NCI-H1417 (cell line): ENCODE measurements around the gene KRTAP10-9.

Experiments used
- DNase-seq, 3 experiments: peaks; one replicate each; lab custom pipeline; 2025; lab: John Stamatoyannopoulos, UW

KRTAP10-9 gene

DNA sequence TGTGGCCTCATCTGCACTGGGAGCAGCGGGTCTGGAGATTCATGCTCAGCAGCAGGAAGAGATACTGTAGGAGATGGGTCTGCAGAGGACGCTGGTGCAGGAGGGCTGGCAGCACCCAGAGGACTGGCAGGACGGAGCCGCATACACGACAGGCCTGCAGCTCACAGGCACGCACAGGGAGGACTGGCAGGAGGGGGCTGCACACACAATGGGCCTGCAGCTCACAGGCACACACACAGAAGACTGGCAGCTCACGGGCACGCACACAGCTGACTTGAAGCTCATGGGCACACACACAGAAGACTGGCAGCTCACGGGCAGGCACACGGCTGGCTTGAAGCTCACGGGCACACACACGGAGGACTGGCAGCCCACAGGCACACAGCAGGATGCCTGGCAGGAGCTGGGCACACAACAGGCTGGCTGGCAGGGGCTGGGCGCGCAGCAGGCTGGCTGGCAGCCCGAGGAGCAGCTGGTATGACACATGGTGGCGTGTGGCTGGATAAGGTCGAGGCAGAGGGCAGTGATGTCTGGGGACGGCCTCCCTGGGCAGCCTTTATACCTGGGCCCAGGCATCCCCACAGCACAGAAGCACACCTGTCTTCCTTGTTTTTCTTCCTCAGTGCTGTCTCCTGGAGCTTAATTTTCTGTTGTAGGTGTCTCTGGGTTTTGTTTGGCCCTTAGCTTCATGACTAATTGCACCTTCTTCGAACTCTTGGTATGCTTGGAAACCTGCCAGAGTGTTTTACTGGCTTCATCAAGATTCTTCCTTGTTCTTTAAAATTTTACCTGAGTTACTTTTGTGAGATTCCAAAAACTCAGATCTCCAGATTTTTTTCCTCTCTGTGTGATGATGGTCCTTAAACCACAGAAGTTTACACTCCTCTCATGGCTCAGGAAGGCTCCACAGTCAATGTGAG, 39.8 kb downstream of the KRTAP10-9 start, which contains the start of gene KRTAP12-2:
TSS of gene KRTAP12-2 (minus strand) at position 527 of the 920 bp plus-strand sequence. CDS start at position 486, 41 bp downstream.
- peak in 2 of 3 experiments; percentile 48 to 73 for DNase-seq

DNA sequence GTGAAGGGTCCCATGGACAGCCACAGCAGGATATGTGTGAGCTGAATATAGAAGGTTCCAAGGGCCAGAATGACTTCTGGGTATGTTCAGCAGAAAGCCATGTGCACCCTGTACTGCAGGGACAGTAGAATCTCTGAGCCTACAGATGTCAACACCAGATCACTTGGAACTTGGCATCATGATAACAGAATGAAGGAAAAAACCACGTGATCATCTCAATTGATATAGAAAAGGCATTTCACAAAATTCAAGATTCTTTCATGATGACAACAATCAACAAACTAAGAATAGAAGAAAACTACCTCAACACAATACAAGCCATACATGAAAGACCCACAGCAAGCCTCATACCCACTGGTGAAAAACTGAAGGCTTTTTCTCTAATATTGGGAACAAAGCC, 40.7 kb downstream of the KRTAP10-9 start:
- DNase-seq, result no peak

DNA sequence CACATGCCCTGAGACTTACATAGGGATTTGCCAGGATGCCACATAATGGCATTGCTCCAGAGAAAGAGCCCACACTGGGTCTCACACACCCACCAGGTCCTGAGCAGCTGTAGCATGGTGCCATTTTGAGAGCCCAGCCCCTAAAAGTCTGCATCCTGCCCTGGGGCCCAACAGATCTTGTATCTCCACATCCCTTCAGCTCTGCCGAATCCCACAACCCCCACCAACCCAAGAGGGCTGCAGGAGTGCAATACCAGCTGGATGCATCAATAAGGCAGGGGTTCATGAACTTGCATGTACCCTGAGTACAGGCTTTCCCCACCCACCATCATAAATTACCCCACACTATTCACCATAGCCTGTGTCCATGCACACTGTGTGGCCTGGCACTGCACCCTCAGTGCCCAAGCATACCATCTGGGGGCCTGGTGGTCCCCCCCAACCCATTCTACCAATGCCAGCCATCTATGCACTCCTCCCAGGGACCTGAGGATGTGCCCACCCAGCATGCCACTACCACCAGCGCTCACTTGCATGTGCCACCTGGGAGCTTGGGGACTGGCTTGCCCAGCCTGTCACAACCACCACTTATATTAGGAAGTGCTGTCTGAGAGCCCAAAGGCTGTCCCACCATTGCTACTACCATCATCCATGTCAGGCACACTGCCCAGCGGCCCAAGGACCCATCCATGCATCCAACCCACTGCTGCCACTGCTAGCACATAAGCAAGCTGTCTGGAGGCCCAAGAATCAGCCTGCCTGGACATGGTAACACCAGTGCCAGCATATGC, 43.9 kb downstream of the KRTAP10-9 start:
- DNase-seq, result no peak

DNA sequence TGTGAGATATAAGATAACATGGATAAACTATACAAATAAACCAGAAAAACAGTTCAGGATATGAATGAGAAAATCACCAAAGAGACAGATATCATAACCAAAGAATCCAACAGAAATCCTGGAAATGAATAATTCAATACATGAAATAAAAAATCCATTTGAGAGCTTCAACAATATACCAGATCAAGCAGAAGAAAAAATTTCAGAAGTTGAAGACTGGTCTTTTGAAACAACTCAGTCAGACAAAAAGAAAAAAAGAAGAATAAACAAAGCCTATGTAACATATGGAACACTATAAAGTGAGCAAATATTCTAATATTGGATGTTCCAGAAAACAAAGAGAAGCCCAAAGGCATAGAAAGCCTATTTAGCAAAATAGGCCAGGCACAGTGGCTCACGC, 45.0 kb downstream of the KRTAP10-9 start:
- no peak for DNase-seq

DNA sequence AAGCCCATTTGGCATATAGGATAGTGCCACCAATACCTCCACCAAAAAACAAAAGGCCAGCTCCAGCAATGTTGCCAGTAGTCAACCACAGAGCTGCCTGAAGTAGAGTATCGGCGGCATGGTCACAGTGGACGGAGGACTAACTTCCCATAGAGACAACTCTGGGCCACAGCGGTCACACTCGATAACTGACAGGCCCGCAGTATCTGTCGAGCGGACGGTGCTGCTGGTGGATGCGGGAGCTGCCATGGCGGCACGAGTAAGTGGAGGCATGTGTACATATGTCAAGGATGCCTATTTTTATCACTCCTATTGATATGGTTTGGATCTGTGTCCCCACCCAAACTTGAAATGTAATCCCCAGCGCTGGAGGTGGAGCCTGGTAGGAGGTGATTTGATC, 51.0 kb downstream of the KRTAP10-9 start:
- DNase-seq, result no peak
